Stimulated activated naive CD8-positive, alpha-beta T cell treated with anti-CD3 and anti-CD28 coated beads, Interleukin-15, Interleukin-2, amounts not matched to agents 100 ng/mL and 50 ng/mL, for 24 hours (primary cell): ENCODE results near the gene RNASE4.
"Not testable (repeated sequence)": the region's sequence is repeated elsewhere in the genome, so short reads cannot be mapped to it uniquely, and the experiment has no call there.

Experiments used
- H3K27ac Mint-ChIP-seq: one replicate; pipeline ENCODE4 v1.8.0; 2021; ENCODE audit warnings: mild to moderate bottlenecking, mixed read lengths
- H3K27me3 Mint-ChIP-seq: one replicate; pipeline ENCODE4 v1.8.0; 2021; ENCODE audit warnings: mixed read lengths
- H3K36me3 Mint-ChIP-seq: one replicate; pipeline ENCODE4 v1.8.0; 2021; ENCODE audit warnings: low read depth, mixed read lengths
- H3K4me1 Mint-ChIP-seq: one replicate; pipeline ENCODE4 v1.8.0; 2021; ENCODE audit warnings: low read depth, mixed read lengths
- H3K4me3 Mint-ChIP-seq: one replicate; pipeline ENCODE4 v1.8.0; 2021; ENCODE audit warnings: mild to moderate bottlenecking, mixed read lengths
- H3K9me3 Mint-ChIP-seq: one replicate; pipeline ENCODE4 v1.8.0; 2021; ENCODE audit warnings: mixed read lengths

The RNASE4 gene

GRCh38 chr14:20707622-20708021, 23.3 kb downstream of the RNASE4 start:
- H3K27ac Mint-ChIP-seq: no peak overlapping the region
- peaks cover 3% of the 10 kb centered on the region for H3K27me3 Mint-ChIP-seq
- H3K9me3 Mint-ChIP-seq: no peaks in the 10 kb centered on the region
- H3K4me3 Mint-ChIP-seq: no peak overlapping the region
- no peaks in the 10 kb centered on the region for H3K4me1 Mint-ChIP-seq
- no peaks in the 10 kb centered on the region for H3K36me3 Mint-ChIP-seq

GRCh38 chr14:20711261-20711660, 26.9 kb downstream of the RNASE4 start:
- peaks cover 3% of the 10 kb centered on the region for H3K27me3 Mint-ChIP-seq
- no peaks in the 10 kb centered on the region for H3K4me1 Mint-ChIP-seq
- no peaks in the 10 kb centered on the region for H3K36me3 Mint-ChIP-seq
- H3K27ac Mint-ChIP-seq: no peak overlapping the region
- no peaks in the 10 kb centered on the region for H3K9me3 Mint-ChIP-seq
- H3K4me3 Mint-ChIP-seq: no peak overlapping the region

- Mint-ChIP-seq H3K27ac (no peak overlapping the region), H3K9me3 (no peaks in the 10 kb centered on the region), H3K4me1 (no peaks in the 10 kb centered on the region), H3K4me3 (no peak overlapping the region), H3K27me3 (peaks cover 3% of the 10 kb centered on the region), H3K36me3 (no peaks in the 10 kb centered on the region)
Measured at GRCh38 chr14:20711685-20712084, 27.3 kb downstream of the RNASE4 start.

DNA sequence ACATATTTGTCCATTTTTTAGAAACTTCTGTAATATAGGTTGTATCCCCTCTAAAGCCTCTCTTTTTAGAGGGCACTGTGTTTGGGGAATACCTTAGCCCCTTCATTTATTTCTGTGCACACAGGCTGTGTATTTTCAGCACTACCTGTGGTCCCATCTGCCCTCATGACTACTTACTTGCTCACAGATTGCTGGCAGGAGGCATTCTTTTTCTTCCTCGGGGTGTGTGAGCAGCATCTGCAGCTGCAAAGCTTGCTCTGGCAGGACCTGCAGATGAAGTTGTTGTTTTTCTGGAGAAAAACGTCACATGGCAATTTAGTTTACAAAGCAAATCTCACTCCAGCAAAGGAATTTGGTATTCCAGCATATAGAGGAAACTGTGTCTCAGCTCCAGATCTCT, 28.5 kb downstream of the RNASE4 start:
- Mint-ChIP-seq H3K4me1 (no peaks in the 10 kb centered on the region), H3K27ac (no peak overlapping the region), H3K27me3 (peaks cover 3% of the 10 kb centered on the region)

DNA sequence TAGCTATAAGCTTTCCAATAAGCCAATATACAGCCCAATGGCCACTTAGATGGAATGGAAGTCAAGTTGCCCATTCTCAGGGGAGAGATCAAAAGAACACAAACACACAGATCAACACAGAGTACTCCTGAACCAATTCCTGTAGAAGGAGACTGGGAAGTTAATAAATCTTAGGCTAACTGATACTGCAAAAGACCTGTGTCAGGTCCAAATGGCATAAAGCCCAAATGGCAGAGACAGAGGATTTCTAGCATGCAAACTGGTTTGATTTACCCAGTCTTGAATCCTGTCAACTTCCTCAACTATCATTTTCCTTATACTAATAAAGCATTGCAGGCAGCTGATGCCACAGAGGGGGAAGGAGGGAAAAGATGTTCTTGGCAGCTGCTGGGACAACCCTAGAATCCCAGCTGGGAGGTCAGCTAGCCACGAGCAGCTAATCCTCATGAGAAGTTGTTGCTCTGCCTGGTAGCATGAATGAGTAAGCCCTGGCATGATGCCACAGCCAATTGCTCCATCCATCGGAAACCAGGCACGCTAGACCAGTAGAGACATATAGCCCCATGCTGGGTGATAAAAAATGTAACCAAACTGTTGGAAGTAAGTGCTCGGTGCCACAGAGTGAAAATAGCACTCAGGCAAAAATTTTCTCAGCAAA, 30.4 kb downstream of the RNASE4 start:
- Mint-ChIP-seq H3K9me3 (no peaks in the 10 kb centered on the region), H3K4me3 (no peak overlapping the region), H3K36me3 (no peaks in the 10 kb centered on the region), H3K4me1 (peaks cover 4% of the 10 kb centered on the region), H3K27ac (no peak overlapping the region), H3K27me3 (peaks cover 2% of the 10 kb centered on the region)

More for the DNA sequence above, 28.5 kb downstream of the RNASE4 start:
- Mint-ChIP-seq H3K36me3 (no peaks in the 10 kb centered on the region), H3K4me3 (no peak overlapping the region), H3K9me3 (no peaks in the 10 kb centered on the region)

DNA sequence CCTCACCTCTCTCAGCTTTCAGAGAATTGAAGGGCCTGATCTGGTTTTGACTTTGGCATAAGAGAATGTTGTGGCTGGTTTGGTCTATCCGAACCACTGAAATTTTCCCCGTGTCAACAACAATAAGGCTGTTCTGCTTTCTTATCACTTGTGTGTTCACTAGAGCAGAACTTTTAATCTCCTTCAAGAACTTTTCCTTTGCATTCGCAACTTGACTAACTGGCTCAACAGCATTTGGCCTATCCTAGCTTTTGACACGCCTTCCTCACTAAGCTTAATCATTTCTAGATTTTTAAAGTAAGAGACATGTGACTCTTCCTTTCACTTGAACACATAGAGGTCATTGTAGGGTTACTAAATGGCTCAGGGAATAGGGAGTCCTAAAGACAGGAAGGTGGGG, 35.4 kb downstream of the RNASE4 start:
- Mint-ChIP-seq H3K27me3 (peaks cover 32% of the 10 kb centered on the region), H3K27ac (no peak overlapping the region), H3K36me3 (no peaks in the 10 kb centered on the region), H3K9me3 (no peaks in the 10 kb centered on the region), H3K4me1 (peaks cover 4% of the 10 kb centered on the region), H3K4me3 (no peak overlapping the region)

DNA sequence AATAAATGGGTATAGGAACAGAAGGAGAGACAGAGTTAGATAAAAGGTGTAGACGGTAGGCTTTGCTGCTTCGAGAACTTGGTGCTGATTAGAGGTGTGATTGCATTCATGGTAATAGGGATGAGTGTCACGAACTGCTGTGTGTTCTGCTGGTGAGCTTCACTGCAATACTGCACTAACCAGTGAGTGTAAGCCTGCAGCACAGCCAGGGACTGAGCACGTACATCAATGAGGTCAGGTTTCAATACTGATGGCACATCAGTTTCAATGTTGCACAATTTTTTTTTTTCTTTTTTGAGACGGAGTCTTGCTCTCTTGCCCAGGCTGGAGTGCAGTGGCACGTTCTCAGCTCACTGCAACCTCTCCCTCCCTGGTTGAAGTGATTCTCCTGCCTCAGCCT, 36.4 kb downstream of the RNASE4 start:
- no peak overlapping the region for H3K4me3 Mint-ChIP-seq
- peaks cover 4% of the 10 kb centered on the region for H3K4me1 Mint-ChIP-seq
- H3K9me3 Mint-ChIP-seq: no peaks in the 10 kb centered on the region
- no peak overlapping the region for H3K27ac Mint-ChIP-seq
- H3K36me3 Mint-ChIP-seq: no peaks in the 10 kb centered on the region
- H3K27me3 Mint-ChIP-seq: peaks cover 38% of the 10 kb centered on the region

DNA sequence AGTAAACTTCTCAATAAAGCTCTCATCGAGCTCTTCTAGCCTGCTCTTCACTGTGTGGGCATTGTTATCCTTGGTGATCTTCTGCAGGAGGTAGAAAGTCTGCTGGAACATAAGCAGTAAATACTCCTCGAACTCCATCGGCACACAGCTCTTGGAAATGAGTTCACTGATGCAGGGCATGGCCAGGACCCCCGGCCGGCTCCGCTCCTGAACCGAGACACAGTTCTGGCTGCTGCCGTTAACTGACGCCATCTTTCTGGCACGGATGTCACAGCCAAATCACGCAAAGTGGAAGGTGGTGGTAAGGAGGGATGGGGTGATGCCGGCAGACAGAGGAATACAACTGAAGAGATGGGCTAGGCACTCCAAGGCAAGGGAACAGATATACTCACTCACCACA, 37.7 kb downstream of the RNASE4 start:
- H3K36me3 Mint-ChIP-seq: no peaks in the 10 kb centered on the region
- H3K27ac Mint-ChIP-seq: no peak overlapping the region
- no peaks in the 10 kb centered on the region for H3K9me3 Mint-ChIP-seq
- H3K4me3 Mint-ChIP-seq: no peak overlapping the region
- peaks cover 44% of the 10 kb centered on the region for H3K27me3 Mint-ChIP-seq
- peaks cover 11% of the 10 kb centered on the region for H3K4me1 Mint-ChIP-seq

DNA sequence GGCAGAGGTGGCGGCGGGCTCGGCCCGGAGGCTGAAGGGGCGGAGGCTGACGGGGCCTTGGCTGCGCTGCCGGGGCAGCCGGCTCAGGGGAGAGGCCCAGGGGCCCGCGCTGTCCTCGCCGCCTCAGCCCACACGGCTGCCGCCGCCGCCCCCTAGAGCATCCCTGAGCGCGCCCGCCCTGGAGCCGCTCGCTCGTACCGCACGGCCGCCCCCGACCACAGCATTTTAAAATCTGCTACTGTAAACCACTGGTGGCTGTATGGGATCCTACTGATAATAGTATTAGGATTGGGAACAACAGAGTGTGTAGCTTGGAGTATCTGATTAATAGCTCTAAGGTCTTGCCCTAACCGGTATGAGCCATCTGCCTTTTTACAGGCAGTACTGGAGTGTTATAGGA, 39.1 kb downstream of the RNASE4 start:
- no peak overlapping the region for H3K4me3 Mint-ChIP-seq
- no peaks in the 10 kb centered on the region for H3K9me3 Mint-ChIP-seq
- H3K27me3 Mint-ChIP-seq: peaks cover 48% of the 10 kb centered on the region
- H3K4me1 Mint-ChIP-seq: peaks cover 11% of the 10 kb centered on the region
- no peaks in the 10 kb centered on the region for H3K36me3 Mint-ChIP-seq
- H3K27ac Mint-ChIP-seq: no peak overlapping the region

DNA sequence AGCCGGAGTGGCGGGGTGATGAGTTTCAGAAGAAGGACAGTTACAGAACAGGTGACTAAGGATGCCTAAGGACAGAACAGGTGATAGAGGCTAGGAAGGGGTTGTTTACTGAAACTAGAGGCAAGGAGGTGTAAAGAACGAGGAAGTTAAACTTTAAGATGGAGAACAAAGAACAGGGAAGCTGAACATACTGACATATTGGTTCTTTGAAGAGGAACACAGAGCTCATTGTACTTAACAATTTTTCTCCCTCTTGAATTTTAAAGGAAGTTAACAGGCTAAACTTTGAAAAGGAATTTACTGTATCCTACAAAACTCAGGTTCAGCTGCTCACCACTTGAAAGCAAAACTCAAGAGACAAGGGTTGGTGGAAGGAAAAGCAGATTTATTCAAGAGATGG, 41.8 kb downstream of the RNASE4 start:
- not testable (repeated sequence) for H3K4me3 Mint-ChIP-seq, H3K9me3 Mint-ChIP-seq, H3K27ac Mint-ChIP-seq, H3K36me3 Mint-ChIP-seq, H3K4me1 Mint-ChIP-seq
- H3K27me3 Mint-ChIP-seq: peaks cover 47% of the 10 kb centered on the region

GRCh38 chr14:20726531-20726930, 42.2 kb downstream of the RNASE4 start:
- no peak overlapping the region for H3K27ac Mint-ChIP-seq

DNA sequence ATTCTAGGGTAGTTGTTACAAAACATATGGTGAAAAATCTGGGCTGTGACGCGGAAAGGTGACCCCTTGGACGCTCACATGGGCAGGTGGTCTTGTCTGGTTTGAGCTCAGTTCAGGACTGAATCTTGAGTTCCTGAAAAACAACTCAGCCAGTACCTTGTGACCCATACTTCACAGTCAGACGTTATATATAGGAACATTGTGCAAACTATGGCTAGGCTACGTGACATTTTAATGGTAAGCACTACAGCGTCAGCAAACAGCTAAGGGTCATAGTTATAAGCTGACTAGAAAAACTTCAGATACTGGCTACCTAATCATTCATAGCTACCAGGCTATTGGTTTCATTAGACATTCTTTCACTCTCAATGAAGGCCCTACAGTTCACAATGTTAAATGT, 46.5 kb downstream of the RNASE4 start:
- no peaks in the 10 kb centered on the region for H3K9me3 Mint-ChIP-seq
- peaks cover 12% of the 10 kb centered on the region for H3K27me3 Mint-ChIP-seq
- no peak overlapping the region for H3K4me3 Mint-ChIP-seq
- H3K36me3 Mint-ChIP-seq: no peaks in the 10 kb centered on the region
- peaks cover 7% of the 10 kb centered on the region for H3K4me1 Mint-ChIP-seq
- no peak overlapping the region for H3K27ac Mint-ChIP-seq

More at GRCh38 chr14:20726531-20726930, 42.2 kb downstream of the RNASE4 start:
- H3K27me3 Mint-ChIP-seq: peaks cover 43% of the 10 kb centered on the region
- no peaks in the 10 kb centered on the region for H3K36me3 Mint-ChIP-seq
- no peak overlapping the region for H3K4me3 Mint-ChIP-seq
- peaks cover 7% of the 10 kb centered on the region for H3K4me1 Mint-ChIP-seq
- no peaks in the 10 kb centered on the region for H3K9me3 Mint-ChIP-seq

- Mint-ChIP-seq H3K4me3 (no peak overlapping the region), H3K4me1 (no peaks in the 10 kb centered on the region), H3K36me3 (no peaks in the 10 kb centered on the region), H3K27ac (no peak overlapping the region), H3K27me3 (peaks cover 8% of the 10 kb centered on the region), H3K9me3 (no peaks in the 10 kb centered on the region)
Measured at GRCh38 chr14:20732477-20732876, 48.1 kb downstream of the RNASE4 start.

- no peaks in the 10 kb centered on the region for H3K4me1 Mint-ChIP-seq
- H3K36me3 Mint-ChIP-seq: no peaks in the 10 kb centered on the region
- H3K27ac Mint-ChIP-seq: no peak overlapping the region
- no peaks in the 10 kb centered on the region for H3K9me3 Mint-ChIP-seq
- H3K4me3 Mint-ChIP-seq: no peak overlapping the region
- H3K27me3 Mint-ChIP-seq: peaks cover 8% of the 10 kb centered on the region
Measured at GRCh38 chr14:20732979-20733635, 48.7 kb downstream of the RNASE4 start.

DNA sequence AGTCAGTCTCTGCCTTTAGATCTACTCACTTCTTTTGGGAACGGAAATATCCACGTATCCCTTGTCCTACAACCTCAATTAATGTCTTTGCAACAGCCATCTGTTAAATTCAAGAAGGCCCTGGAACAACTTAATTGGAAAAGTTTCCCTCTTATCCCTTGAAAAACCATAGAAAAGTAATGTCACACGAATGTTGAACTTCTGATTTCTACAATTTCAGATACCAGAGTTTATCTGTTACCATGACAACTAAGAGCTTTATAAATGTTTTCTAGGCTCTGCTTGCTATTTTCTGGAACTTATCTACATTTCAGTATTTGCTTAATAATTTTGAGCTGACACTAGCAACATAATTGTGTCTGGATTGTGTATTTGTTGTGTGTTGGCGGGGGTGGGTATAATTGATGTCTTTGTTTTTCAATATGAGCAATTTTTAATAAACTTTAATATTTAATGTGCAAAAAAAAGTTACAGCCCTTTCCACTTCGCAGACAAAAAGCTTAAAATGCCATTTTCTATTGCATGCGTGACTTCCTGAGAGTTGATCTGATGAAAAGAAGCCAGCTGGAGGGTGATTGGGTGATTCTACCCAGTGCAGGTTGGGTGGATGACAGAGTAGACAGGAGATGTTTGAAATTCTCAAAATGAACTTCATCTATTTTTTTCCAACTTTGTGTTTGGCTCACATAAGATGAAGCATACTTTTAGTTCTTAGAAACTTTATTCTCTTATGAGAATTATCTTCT, 49.5 kb downstream of the RNASE4 start:
- no peaks in the 10 kb centered on the region for H3K4me1 Mint-ChIP-seq
- H3K4me3 Mint-ChIP-seq: no peak overlapping the region
- H3K36me3 Mint-ChIP-seq: no peaks in the 10 kb centered on the region
- H3K27ac Mint-ChIP-seq: no peak overlapping the region
- H3K27me3 Mint-ChIP-seq: peaks cover 9% of the 10 kb centered on the region
- H3K9me3 Mint-ChIP-seq: no peaks in the 10 kb centered on the region
